Stomach (tissue), 4 donors: ENCODE data around the gene KATNAL2.

ENCODE experiments used
- CTCF ChIP-seq, 7 experiments: fragments of 450-650 bp in 4 of 7; fragments of 200-600 bp in 3 of 7; sonication (generic) in 3 of 7; IDR thresholded peaks; one replicate each; pipeline ENCODE4 v1.5.1; 2016 to 2019; ENCODE audit warnings: antibody characterized with exemption in 7 of 7, control low read depth in 2 of 7, mild to moderate bottlenecking in 1 of 7
- POLR2A ChIP-seq, 4 donors: fragments of 450-650 bp; IDR thresholded peaks; one replicate each; pipeline ENCODE4 v1.6.1; 2016; ENCODE audit warnings: antibody characterized with exemption in 4 of 4, control low read depth in 2 of 4, mild to moderate bottlenecking in 1 of 4, moderate library complexity in 1 of 4
- POLR2AphosphoS5 ChIP-seq, 3 donors: sonication (generic); formaldehyde crosslinking; IDR thresholded peaks; one replicate each; pipeline ENCODE4 v1.6.1; 2016; ENCODE audit warnings: antibody characterized with exemption in 3 of 3

- TF ChIP-seq POLR2A (IDR thresholded peaks at IDR 0.05) = no peak
- TF ChIP-seq POLR2AphosphoS5 (IDR thresholded peaks at IDR 0.05) = no peak
- no peak for TF ChIP-seq CTCF (IDR thresholded peaks at IDR 0.05)
These were observed 193.3 kb downstream of the KATNAL2 start for GRCh38 chr18:47110492-47111274.
